Loucy (cell line): ENCODE results near the gene JPH2.

ENCODE experiments used
- H2AFZ ChIP-seq: fragments of 200-600 bp; sonication (generic); 2 replicates; pipeline ENCODE4 v1.6.0; 2016; ENCODE audit warnings: antibody characterized with exemption, mild to moderate bottlenecking, low read length, moderate library complexity
- H3F3A ChIP-seq: fragments of 200-600 bp; 2 replicates; pipeline ENCODE4 v1.6.0; 2016; ENCODE audit warnings: antibody characterized with exemption, low read depth, mild to moderate bottlenecking
- H3K27me3 ChIP-seq: fragments of 200-600 bp; sonication (generic); 2 replicates; pipeline ENCODE4 v1.6.1; 2014; ENCODE audit warnings: low read length, mild to moderate bottlenecking; ENCODE audit not compliant: insufficient read depth, poor library complexity, severe bottlenecking
- H3K36me3 ChIP-seq: fragments of 200-600 bp; sonication (generic); 2 replicates; pipeline ENCODE4 v1.6.1; 2016; ENCODE audit warnings: low read length; ENCODE audit not compliant: insufficient read depth
- H3K4me1 ChIP-seq: fragments of 200-600 bp; sonication (generic); 2 replicates; pipeline ENCODE4 v1.5.1; 2014; ENCODE audit warnings: low read length, mild to moderate bottlenecking; ENCODE audit not compliant: insufficient read depth, poor library complexity, severe bottlenecking
- H3K4me2 ChIP-seq: fragments of 200-600 bp; sonication (generic); 2 replicates; pipeline ENCODE4 v1.6.0; 2014; ENCODE audit warnings: antibody characterized with exemption, low read length, low read depth, mild to moderate bottlenecking; ENCODE audit not compliant: poor library complexity, severe bottlenecking
- H3K4me3 ChIP-seq: fragments of 200-600 bp; sonication (generic); 2 replicates; pipeline ENCODE4 v1.5.1; 2014; ENCODE audit warnings: low read length, mild to moderate bottlenecking, mixed read lengths; ENCODE audit not compliant: poor library complexity, severe bottlenecking
- H3K79me2 ChIP-seq: fragments of 200-600 bp; sonication (generic); 2 replicates; pipeline ENCODE4 v1.6.1; 2014; ENCODE audit warnings: low read length; ENCODE audit not compliant: insufficient read depth
- H3K9ac ChIP-seq: fragments of 200-600 bp; sonication (generic); 2 replicates; pipeline ENCODE4 v1.6.0; 2014; ENCODE audit warnings: mild to moderate bottlenecking, low read depth, low read length, moderate library complexity; ENCODE audit not compliant: poor library complexity, severe bottlenecking
- H3K9me2 ChIP-seq: fragments of 200-600 bp; sonication (generic); replicated peaks from 2 replicates; pipeline ENCODE4 v1.6.1; 2016; ENCODE audit warnings: low read depth, low read length, mixed read lengths
- H3K9me3 ChIP-seq: fragments of 200-600 bp; sonication (generic); 2 replicates; pipeline ENCODE4 v1.6.1; 2014; ENCODE audit warnings: mild to moderate bottlenecking, antibody characterized with exemption, low read length, low read depth; ENCODE audit not compliant: insufficient read depth
- H4K20me1 ChIP-seq: fragments of 200-600 bp; sonication (generic); 2 replicates; pipeline ENCODE4 v1.6.0; 2014; ENCODE audit warnings: antibody characterized with exemption, low read length, mild to moderate bottlenecking; ENCODE audit not compliant: insufficient read depth, poor library complexity, severe bottlenecking
- EZH2phosphoT487 ChIP-seq: fragments of 200-600 bp; IDR thresholded peaks from 2 replicates; pipeline ENCODE4 v1.6.1; 2018; ENCODE audit warnings: antibody characterized with exemption, mild to moderate bottlenecking, moderate library complexity, borderline replicate concordance
- TF ChIP-seq, protein P1 (sequence below): fragments of 200-600 bp; sonication (generic); conservative IDR thresholded peaks from 2 replicates; pipeline ENCODE4 v1.5.1; 2014; ENCODE audit warnings: mild to moderate bottlenecking, antibody characterized with exemption, low read length

The JPH2 gene

DNA sequence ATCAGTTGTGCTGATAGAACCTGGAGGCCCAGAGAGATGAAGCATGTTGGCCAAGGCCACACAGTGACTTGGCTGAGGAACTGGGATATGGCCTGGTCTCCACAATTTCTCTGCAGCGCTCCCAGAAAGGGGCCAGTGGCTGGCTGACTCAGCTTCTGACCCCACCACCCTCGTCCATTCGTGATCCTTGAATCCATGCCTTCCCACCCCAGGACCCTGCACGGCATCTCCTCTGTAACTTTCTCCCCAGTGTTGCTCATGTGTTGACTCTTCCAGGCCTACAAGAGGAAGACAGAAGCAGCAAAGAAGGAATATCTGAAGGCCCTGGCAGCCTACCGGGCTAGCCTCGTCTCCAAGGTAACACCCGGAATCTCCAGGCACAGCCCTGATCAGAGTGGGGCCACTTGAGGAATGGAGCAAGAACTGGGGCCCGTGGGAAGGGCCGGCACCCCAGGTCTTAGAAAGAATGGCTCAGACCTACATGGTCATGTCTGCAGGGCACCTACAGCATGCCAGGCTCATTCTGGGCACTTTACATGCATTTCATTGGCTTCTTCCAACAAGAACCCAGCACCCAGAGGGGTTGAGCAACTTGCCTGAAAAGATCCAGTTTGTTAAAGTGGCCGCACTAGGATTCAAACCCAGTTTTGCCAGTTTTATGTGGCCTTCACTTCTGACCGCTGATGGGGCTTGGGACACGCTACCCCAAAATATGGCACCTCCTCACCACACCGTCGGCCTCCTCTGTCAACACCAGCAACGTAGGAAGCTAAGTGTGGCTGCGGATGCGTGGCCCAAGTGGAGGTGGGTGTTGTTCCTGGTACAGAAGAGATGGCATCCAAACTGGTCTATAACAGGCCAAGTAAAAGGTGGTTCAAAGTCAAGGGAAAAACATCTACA lies 122.2 kb downstream of the JPH2 start:
- Histone ChIP-seq H3K4me3 (no peak overlapping the region), H3K36me3 (no peaks in the 10 kb centered on the region), H3K9me2 (no peaks in the 10 kb centered on the region), H3K79me2 (no peaks in the 10 kb centered on the region), H3F3A (peaks cover 12% of the 10 kb centered on the region), H3K9ac (no peak overlapping the region), H3K4me1 (peaks cover 22% of the 10 kb centered on the region), H3K4me2 (no peak overlapping the region), H2AFZ (no peak overlapping the region), H3K27me3 (no peaks in the 10 kb centered on the region), H4K20me1 (no peaks in the 10 kb centered on the region), H3K9me3 (no peaks in the 10 kb centered on the region)
- TF ChIP-seq, protein P1, sequence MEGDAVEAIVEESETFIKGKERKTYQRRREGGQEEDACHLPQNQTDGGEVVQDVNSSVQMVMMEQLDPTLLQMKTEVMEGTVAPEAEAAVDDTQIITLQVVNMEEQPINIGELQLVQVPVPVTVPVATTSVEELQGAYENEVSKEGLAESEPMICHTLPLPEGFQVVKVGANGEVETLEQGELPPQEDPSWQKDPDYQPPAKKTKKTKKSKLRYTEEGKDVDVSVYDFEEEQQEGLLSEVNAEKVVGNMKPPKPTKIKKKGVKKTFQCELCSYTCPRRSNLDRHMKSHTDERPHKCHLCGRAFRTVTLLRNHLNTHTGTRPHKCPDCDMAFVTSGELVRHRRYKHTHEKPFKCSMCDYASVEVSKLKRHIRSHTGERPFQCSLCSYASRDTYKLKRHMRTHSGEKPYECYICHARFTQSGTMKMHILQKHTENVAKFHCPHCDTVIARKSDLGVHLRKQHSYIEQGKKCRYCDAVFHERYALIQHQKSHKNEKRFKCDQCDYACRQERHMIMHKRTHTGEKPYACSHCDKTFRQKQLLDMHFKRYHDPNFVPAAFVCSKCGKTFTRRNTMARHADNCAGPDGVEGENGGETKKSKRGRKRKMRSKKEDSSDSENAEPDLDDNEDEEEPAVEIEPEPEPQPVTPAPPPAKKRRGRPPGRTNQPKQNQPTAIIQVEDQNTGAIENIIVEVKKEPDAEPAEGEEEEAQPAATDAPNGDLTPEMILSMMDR = no peak
- TF ChIP-seq EZH2phosphoT487 = no peak
